T-helper 1 cell treated with Interleukin-12 subunit alpha and Interleukin-12 subunit beta and Interleukin-4 antibody, amounts not matched to agents 30 μg/mL and 1 μg/mL, for 36 hours (primary cell): ENCODE results near the gene SLC4A1.
A peak's percentile ranks its signal among the peaks of the same experiment; 100 is the strongest.

Experiments used
- H3K27ac Mint-ChIP-seq: one replicate; pipeline ENCODE4 v1.8.0; 2021; ENCODE audit warnings: mild to moderate bottlenecking, mixed read lengths
- H3K27me3 Mint-ChIP-seq: one replicate; pipeline ENCODE4 v1.8.0; 2021; ENCODE audit warnings: low read depth, mixed read lengths
- H3K36me3 Mint-ChIP-seq: one replicate; pipeline ENCODE4 v1.8.0; 2021; ENCODE audit warnings: low read depth, mixed read lengths
- H3K4me1 Mint-ChIP-seq: one replicate; pipeline ENCODE4 v1.8.0; 2021; ENCODE audit warnings: low read depth, mixed read lengths
- H3K4me3 Mint-ChIP-seq: one replicate; pipeline ENCODE4 v1.8.0; 2021; ENCODE audit warnings: mild to moderate bottlenecking, moderate library complexity, mixed read lengths
- H3K9me3 Mint-ChIP-seq: one replicate; pipeline ENCODE4 v1.8.0; 2021; ENCODE audit warnings: mixed read lengths

SLC4A1 gene

DNA sequence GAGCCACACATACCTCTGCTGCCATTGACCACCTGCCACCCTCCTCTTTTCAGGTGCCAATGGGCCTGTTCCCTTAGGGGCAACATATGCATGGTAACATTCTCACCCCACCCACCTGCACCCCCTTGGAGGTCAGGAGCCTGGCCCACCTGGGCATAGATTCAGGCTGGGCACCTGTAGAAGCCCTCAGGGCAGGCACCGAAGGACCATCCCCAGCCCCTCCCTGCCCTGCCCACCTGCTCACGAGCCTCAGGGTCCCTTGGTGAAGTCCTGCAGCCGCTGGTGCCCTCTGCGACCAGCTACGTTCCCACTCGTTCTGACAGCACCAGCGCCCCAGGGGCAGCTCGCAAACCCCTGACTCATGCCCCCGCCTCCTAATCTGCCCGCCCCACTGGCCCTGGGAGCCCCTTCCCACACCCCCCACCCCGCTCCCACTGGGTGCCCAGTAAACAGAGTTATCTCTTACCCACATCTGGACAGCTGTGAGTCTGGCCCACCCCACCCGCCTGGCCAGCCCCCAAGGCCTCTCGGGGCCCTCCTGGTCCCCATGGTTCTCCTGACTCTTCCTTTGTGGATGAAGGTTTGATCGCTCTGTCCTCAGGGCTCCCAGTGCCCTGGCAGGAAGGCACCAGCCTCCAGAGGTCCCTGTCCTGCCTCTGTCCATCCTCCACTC, at the start of gene SLC4A1:
SLC4A1 (minus strand) TSS at position 318 of the 673 bp plus-strand sequence. CDS start 5,269 bp downstream, outside the sequence.
- no peak within 1 kb of the TSS for H3K27ac Mint-ChIP-seq
- no peaks in the 10 kb centered on the region for H3K36me3 Mint-ChIP-seq
- no peaks in the 10 kb centered on the region for H3K27me3 Mint-ChIP-seq
- H3K4me1 Mint-ChIP-seq, result no peaks in the 10 kb centered on the region
- no peak within 1 kb of the TSS for H3K4me3 Mint-ChIP-seq
- H3K9me3 Mint-ChIP-seq, result no peaks in the 10 kb centered on the region

DNA sequence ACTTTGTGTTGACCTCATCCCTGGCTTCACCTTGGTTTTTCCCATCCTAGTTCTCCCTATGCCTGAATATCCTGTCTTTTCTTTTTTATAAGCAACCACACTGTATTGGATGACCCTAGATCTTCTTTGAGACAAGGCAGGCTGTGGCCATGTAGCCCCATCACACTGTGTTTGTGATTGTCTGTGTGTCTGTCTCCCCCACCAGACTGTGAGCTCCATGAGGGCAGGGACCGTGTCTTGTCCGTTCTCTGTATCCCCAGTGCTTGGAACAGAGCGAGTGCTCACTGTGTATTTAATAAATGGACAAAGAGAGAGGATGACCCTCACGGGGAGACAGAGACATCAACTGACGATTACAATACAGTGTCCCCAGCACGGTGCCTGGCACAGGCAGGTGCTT, 49.6 kb upstream of the SLC4A1 start:
- Mint-ChIP-seq H3K27ac (no peak overlapping the region), H3K36me3 (peaks cover 18% of the 10 kb centered on the region), H3K9me3 (no peaks in the 10 kb centered on the region), H3K4me1 (peaks cover 14% of the 10 kb centered on the region), H3K4me3 (no peak overlapping the region), H3K27me3 (peaks cover 41% of the 10 kb centered on the region)

DNA sequence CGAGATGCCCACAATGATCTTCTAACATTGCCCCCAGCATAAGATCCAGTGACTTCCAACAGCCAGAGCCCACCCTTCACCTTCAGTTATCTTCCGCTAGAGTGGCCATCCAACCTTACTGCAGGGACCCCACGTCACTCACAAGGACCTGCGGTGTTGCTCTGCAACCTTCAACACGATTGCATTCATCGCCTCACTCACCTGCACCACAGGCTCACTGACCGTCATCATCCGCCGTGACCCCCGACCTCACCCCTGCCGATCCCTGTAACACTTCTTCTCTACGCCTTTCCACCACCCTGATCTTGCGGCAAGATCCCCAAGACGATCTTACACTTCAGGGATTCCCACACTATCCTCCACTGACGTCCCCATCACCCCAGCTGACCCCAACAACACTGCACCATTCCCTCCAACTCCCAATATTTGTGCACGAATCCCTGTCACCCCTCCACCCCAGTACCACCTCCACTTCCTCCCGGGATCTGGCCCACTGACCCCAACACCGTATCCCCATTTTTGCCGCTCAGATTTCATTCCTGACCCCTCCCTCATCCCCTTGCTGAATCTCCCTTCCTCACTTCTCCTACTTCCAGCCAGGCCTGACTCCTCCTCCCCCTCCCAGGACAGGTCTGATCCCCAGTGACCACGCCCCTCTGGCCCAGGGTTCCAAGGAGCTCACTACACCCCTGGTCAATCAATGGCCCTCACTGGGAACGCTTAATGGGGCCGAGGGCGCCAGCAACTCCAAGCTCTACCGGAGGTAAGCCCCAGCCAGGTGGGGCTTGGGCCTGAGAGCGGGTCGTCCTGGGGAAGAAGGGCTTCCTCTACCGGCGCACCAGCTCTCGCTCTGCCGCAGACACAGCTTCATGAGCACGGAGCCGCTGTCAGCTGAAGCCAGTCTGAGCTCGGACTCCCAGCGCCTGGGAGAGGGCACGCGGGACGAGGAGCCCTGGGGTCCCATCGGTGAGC, 48.1 kb upstream of the SLC4A1 start:
- peaks cover 12% of the 10 kb centered on the region for H3K4me1 Mint-ChIP-seq
- peaks cover 12% of the 10 kb centered on the region for H3K36me3 Mint-ChIP-seq
- peaks cover 46% of the 10 kb centered on the region for H3K27me3 Mint-ChIP-seq
- H3K4me3 Mint-ChIP-seq, result peak overlapping the region; percentile 76
- no peaks in the 10 kb centered on the region for H3K9me3 Mint-ChIP-seq
- peak overlapping the region; percentile 22 for H3K27ac Mint-ChIP-seq

- Mint-ChIP-seq H3K27me3 (peaks cover 49% of the 10 kb centered on the region), H3K27ac (no peak overlapping the region), H3K36me3 (peaks cover 11% of the 10 kb centered on the region), H3K4me1 (peaks cover 12% of the 10 kb centered on the region), H3K4me3 (peak overlapping the region; percentile 76), H3K9me3 (no peaks in the 10 kb centered on the region)
Observed at GRCh38 chr17:44314869-44315661, 47.1 kb upstream of the SLC4A1 start.

DNA sequence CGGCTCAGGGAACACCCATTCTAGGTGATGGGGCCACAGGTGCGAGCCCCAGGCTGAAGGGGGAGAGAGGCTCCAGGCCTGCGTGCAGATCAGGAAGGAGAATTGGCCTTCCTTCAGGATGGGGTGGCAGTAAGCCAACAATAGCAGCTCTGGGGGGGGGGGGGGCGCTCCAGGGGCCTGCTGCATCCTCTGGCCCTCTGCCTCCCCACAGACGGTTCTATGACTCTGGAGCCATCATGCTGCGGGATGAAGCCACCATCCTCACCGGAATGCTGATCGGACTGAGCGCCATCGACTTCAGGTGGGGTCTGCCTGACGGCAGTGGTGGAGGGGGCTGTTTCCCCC, 46.6 kb upstream of the SLC4A1 start:
- peaks cover 10% of the 10 kb centered on the region for H3K36me3 Mint-ChIP-seq
- no peak overlapping the region for H3K27ac Mint-ChIP-seq
- H3K27me3 Mint-ChIP-seq, result peaks cover 54% of the 10 kb centered on the region
- H3K4me1 Mint-ChIP-seq, result peaks cover 17% of the 10 kb centered on the region
- peak overlapping the region; percentile 63 for H3K4me3 Mint-ChIP-seq
- H3K9me3 Mint-ChIP-seq, result no peaks in the 10 kb centered on the region

DNA sequence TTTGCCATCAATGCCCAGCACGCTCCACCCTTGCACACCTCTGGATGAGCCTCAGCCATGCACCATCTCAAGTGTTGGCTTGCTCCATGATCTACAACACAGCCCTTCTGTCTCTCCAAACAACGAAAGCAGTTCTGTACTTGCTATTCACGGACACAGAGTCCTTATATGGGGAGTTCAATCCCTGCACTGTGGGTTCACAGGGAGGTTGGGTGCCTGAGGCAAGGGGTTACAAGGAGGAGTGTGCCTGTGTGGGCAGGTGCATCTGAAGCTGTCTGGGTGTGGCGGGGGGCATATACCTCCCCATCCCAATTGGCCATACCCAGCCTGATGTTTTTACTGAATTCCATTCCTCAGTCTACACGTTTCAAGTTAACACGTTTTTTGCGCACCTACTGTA, 46.1 kb upstream of the SLC4A1 start:
- H3K27me3 Mint-ChIP-seq, result peaks cover 54% of the 10 kb centered on the region
- peak overlapping the region; percentile 63 for H3K4me3 Mint-ChIP-seq
- H3K4me1 Mint-ChIP-seq, result peaks cover 17% of the 10 kb centered on the region
- no peak overlapping the region for H3K27ac Mint-ChIP-seq
- H3K9me3 Mint-ChIP-seq, result no peaks in the 10 kb centered on the region
- H3K36me3 Mint-ChIP-seq, result peaks cover 7% of the 10 kb centered on the region

DNA sequence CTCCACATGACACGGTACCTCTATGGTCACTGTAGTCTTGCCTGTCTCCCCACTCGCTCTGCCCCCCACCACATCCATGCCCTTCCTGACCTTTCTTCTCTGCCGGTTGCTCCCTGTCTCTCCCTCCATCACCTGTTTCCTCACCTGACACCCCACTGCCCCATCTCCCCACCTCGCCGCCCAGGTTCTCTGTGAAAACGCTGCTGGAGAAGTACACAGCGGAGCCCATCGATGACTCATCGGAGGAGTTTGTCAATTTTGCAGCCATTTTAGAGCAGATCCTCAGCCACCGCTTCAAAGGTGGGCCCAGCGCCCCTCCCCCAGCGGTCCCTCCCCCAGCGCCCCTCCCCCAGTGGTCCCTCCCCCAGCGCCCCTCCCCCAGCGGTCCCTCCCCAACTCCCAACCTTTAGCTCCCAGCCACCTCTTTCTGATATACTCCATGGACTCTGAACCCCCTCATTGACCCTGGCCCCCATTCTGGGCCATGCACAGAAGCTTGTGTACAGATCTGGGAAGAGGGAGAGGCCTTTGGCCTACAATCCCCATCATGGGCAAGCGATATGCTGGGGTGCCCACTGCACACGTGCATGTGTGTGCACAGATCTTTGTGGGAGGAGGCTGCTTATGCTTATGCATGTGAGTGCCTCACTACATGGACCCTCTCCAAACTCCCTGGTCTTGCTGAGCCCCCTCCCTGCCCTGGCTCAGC, 44.6 kb upstream of the SLC4A1 start:
- Mint-ChIP-seq H3K27me3 (peaks cover 53% of the 10 kb centered on the region), H3K9me3 (no peaks in the 10 kb centered on the region), H3K36me3 (peaks cover 5% of the 10 kb centered on the region), H3K27ac (no peak overlapping the region), H3K4me3 (no peak overlapping the region), H3K4me1 (peaks cover 17% of the 10 kb centered on the region)

DNA sequence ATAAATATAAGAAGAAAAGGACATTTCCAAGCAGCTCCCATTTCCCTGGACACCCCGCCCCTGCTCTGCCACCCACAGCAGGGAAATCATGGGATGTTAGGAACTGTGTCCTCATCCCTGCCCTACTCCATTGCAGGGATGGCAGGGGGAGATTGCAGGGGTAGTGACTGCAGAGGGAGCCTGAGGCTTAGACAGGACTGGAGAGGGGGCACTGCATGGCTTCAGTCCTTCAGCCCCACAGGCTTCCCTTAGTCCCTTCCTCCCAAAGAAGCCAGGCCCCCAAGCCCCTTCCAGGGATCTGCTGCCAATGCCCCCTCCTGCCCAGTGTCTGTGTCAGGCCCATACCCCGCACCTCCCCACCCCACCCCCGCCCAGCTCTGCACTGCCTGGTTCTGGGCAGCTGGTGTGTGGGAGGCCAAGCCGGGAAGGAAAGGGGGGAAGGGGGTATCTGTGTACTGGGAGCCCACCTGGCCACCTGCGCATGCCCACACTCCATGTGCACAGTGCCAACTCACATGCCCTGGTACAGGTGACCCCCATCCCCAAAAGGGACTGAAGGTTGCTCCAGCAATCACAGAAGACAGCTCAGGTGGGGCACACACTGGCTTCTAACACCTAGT, 43.7 kb upstream of the SLC4A1 start:
- no peaks in the 10 kb centered on the region for H3K9me3 Mint-ChIP-seq
- peaks cover 5% of the 10 kb centered on the region for H3K36me3 Mint-ChIP-seq
- H3K4me1 Mint-ChIP-seq, result peaks cover 22% of the 10 kb centered on the region
- peaks cover 53% of the 10 kb centered on the region for H3K27me3 Mint-ChIP-seq
- H3K4me3 Mint-ChIP-seq, result no peak overlapping the region
- H3K27ac Mint-ChIP-seq, result no peak overlapping the region

GRCh38 chr17:44310609-44311376, 42.9 kb upstream of the SLC4A1 start:
- Mint-ChIP-seq H3K4me3 (no peak overlapping the region), H3K9me3 (no peaks in the 10 kb centered on the region), H3K4me1 (peaks cover 17% of the 10 kb centered on the region), H3K27me3 (peaks cover 51% of the 10 kb centered on the region), H3K36me3 (peaks cover 3% of the 10 kb centered on the region), H3K27ac (no peak overlapping the region)

GRCh38 chr17:44310188-44310587, 42.3 kb upstream of the SLC4A1 start:
- Mint-ChIP-seq H3K27me3 (peaks cover 47% of the 10 kb centered on the region), H3K36me3 (no peaks in the 10 kb centered on the region), H3K4me1 (peaks cover 13% of the 10 kb centered on the region), H3K27ac (no peak overlapping the region), H3K4me3 (no peak overlapping the region), H3K9me3 (no peaks in the 10 kb centered on the region)

DNA sequence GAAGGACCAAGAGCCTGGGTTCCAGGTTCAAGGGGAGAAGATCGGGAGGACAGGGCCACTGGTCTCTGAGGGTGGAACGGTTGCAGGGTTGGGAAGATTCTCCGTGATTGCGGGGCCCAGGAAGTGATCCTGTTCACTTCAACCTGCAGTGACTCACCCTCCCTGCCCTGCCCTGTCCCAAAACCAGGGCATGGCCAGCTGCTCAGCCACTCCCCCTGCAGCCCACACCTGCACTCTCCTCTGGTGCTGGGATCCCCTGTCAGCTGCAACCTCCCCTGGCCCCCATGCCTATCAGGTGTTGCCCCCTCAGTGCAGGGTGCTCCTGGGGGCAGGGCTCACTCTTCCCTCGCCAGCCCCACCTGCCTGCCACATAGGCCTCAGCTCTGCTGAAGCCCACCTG, 41.5 kb upstream of the SLC4A1 start:
- Mint-ChIP-seq H3K27ac (no peak overlapping the region), H3K4me3 (no peak overlapping the region), H3K27me3 (peaks cover 53% of the 10 kb centered on the region), H3K9me3 (no peaks in the 10 kb centered on the region), H3K4me1 (peaks cover 13% of the 10 kb centered on the region), H3K36me3 (no peaks in the 10 kb centered on the region)

- H3K36me3 Mint-ChIP-seq, result no peaks in the 10 kb centered on the region
- no peak overlapping the region for H3K27ac Mint-ChIP-seq
- H3K9me3 Mint-ChIP-seq, result no peaks in the 10 kb centered on the region
- peaks cover 50% of the 10 kb centered on the region for H3K27me3 Mint-ChIP-seq
- peaks cover 14% of the 10 kb centered on the region for H3K4me1 Mint-ChIP-seq
- H3K4me3 Mint-ChIP-seq, result no peak overlapping the region
Observed at GRCh38 chr17:44308865-44309264, 40.9 kb upstream of the SLC4A1 start.

GRCh38 chr17:44308320-44308818, 40.4 kb upstream of the SLC4A1 start, which contains the start of gene RUNDC3A:
Gene RUNDC3A, plus strand, starts transcription at chr17:44308601. Its CDS starts 232 bp downstream, at chr17:44308833.
- Mint-ChIP-seq H3K27ac (no peak within 1 kb of the TSS), H3K9me3 (no peaks in the 10 kb centered on the region)

More at GRCh38 chr17:44308320-44308818, 40.4 kb upstream of the SLC4A1 start, which contains the start of gene RUNDC3A:
- Mint-ChIP-seq H3K36me3 (no peaks in the 10 kb centered on the region), H3K4me1 (peaks cover 15% of the 10 kb centered on the region), H3K27me3 (peaks cover 45% of the 10 kb centered on the region), H3K4me3 (no peak within 1 kb of the TSS)
